WTC11 (cell line): Measurements from ENCODE around the gene SP3. TPM values are rescaled to one million over a fixed set of nuclear protein-coding genes. Genes with fewer than 3 reads are reported as not detected.

ENCODE experiments used
- ATAC-seq: fragments of 200-7000 bp; cut with Tn5 transposase; 2 replicates; pipeline ENCODE4 v1.10.0; 2021; ENCODE audit warnings: mild to moderate bottlenecking, moderate library complexity
- CTCF ChIA-PET: fragments of 300-600 bp; sonication (Branson Sonifier 250); formaldehyde crosslinking; loops from one replicate; lab custom pipeline; 2021; ENCODE audit warnings: antibody characterized with exemption; lab: Charles Lee
- POLR2A ChIA-PET: fragments of 350-600 bp; sonication (Branson Sonifier 250); formaldehyde crosslinking; loops from one replicate; lab custom pipeline; 2021; ENCODE audit warnings: antibody characterized with exemption; lab: Charles Lee
- DNase-seq: peaks from one replicate; pipeline ENCODE4 v3.0.0; 2021; ENCODE audit warnings: low spot score
- H3K27ac Mint-ChIP-seq: 2 replicates; pipeline ENCODE4 v1.8.0; 2021; ENCODE audit warnings: mixed read lengths
- H3K27me3 Mint-ChIP-seq: 2 replicates; pipeline ENCODE4 v1.8.0; 2021; ENCODE audit warnings: low read depth, mild to moderate bottlenecking, moderate library complexity, mixed read lengths
- H3K36me3 Mint-ChIP-seq: 2 replicates; pipeline ENCODE4 v1.8.0; 2021; ENCODE audit warnings: mixed read lengths
- H3K4me1 Mint-ChIP-seq: 2 replicates; pipeline ENCODE4 v1.8.0; 2022; ENCODE audit warnings: mixed read lengths
- H3K4me3 Mint-ChIP-seq: 2 replicates; pipeline ENCODE4 v1.8.0; 2021; ENCODE audit warnings: mild to moderate bottlenecking, moderate library complexity, mixed read lengths
- H3K9me3 Mint-ChIP-seq: 2 replicates; pipeline ENCODE4 v1.8.0; 2021; ENCODE audit warnings: mixed read lengths
- ATF2 ChIP-seq: sonication (generic); formaldehyde crosslinking; IDR thresholded peaks from 2 replicates; pipeline ENCODE4 v1.8.1; 2022; ENCODE audit warnings: low read depth, missing genetic modification reagents, borderline replicate concordance
- ATF6 ChIP-seq: sonication (generic); formaldehyde crosslinking; IDR thresholded peaks from 2 replicates; pipeline ENCODE4 v1.8.1; 2023; ENCODE audit warnings: mild to moderate bottlenecking, missing genetic modification reagents
- CBFB ChIP-seq: sonication (generic); formaldehyde crosslinking; IDR thresholded peaks from 2 replicates; pipeline ENCODE4 v1.8.1; 2022; ENCODE audit warnings: mild to moderate bottlenecking, low read depth, missing genetic modification reagents
- FOXK1 ChIP-seq: sonication (generic); formaldehyde crosslinking; IDR thresholded peaks from 2 replicates; pipeline ENCODE4 v1.8.0; 2022; ENCODE audit warnings: mild to moderate bottlenecking, moderate library complexity, missing genetic modification reagents
- HMGA2 ChIP-seq: fragments of 250-450 bp; sonication (Bioruptor Pico); IDR thresholded peaks from 2 replicates; pipeline ENCODE4 v1.4.0; 2021; ENCODE audit warnings: mild to moderate bottlenecking, moderate library complexity
- MXD4 ChIP-seq: fragments of 250-450 bp; sonication (Bioruptor Pico); IDR thresholded peaks from 2 replicates; pipeline ENCODE4 v1.8.0; 2021; ENCODE audit warnings: mild to moderate bottlenecking, moderate library complexity, borderline replicate concordance
- PRDM15 ChIP-seq: sonication (generic); formaldehyde crosslinking; IDR thresholded peaks from 2 replicates; pipeline ENCODE4 v1.8.0; 2022; ENCODE audit warnings: missing genetic modification reagents
- RELA ChIP-seq: sonication (generic); formaldehyde crosslinking; IDR thresholded peaks from 2 replicates; pipeline ENCODE4 v1.8.1; 2022; ENCODE audit warnings: missing genetic modification reagents, mild to moderate bottlenecking, borderline replicate concordance
- RORB ChIP-seq: fragments of 250-450 bp; sonication (Bioruptor Pico); IDR thresholded peaks from 2 replicates; pipeline ENCODE4 v1.9.0; 2021; ENCODE audit warnings: mild to moderate bottlenecking
- ZBTB43 ChIP-seq: sonication (generic); formaldehyde crosslinking; IDR thresholded peaks from 2 replicates; pipeline ENCODE4 v1.8.1; 2023; ENCODE audit warnings: mild to moderate bottlenecking, missing genetic modification reagents
- ZNF138 ChIP-seq: sonication (generic); formaldehyde crosslinking; conservative IDR thresholded peaks from 2 replicates; pipeline ENCODE4 v1.8.1; 2022; ENCODE audit warnings: mild to moderate bottlenecking, moderate library complexity, missing genetic modification reagents
- ZNF263 ChIP-seq: sonication (generic); formaldehyde crosslinking; IDR thresholded peaks from 2 replicates; pipeline ENCODE4 v1.8.1; 2022; ENCODE audit warnings: low read depth, mild to moderate bottlenecking, moderate library complexity, missing genetic modification reagents
- ZNF317 ChIP-seq: sonication (generic); formaldehyde crosslinking; IDR thresholded peaks from 2 replicates; pipeline ENCODE4 v1.8.1; 2023; ENCODE audit warnings: low read depth, mild to moderate bottlenecking, moderate library complexity, missing genetic modification reagents, borderline replicate concordance
- total RNA-seq: library from RNA; stranded (reverse); gene quantifications from 3 replicates; pipeline ENCODE4 v1.2.3, GENCODE V29; 2021
- TF ChIP-seq, protein P1 (sequence below): sonication (generic); formaldehyde crosslinking; IDR thresholded peaks from 2 replicates; pipeline ENCODE4 v1.8.1; 2022; ENCODE audit warnings: missing genetic modification reagents, borderline replicate concordance
- TF ChIP-seq, protein P2 (sequence below): sonication (generic); formaldehyde crosslinking; IDR thresholded peaks from 2 replicates; pipeline ENCODE4 v1.8.1; 2022; ENCODE audit warnings: low read depth, mild to moderate bottlenecking, moderate library complexity, missing genetic modification reagents, borderline replicate concordance
- TF ChIP-seq, protein P3 (sequence below): fragments of 200-600 bp; IDR thresholded peaks from 2 replicates; pipeline ENCODE4 v1.8.0; 2022; ENCODE audit warnings: antibody characterized with exemption

The SP3 gene
- total RNA-seq, 1 experiment from 2014 or later = 88.5 TPM

DNA sequence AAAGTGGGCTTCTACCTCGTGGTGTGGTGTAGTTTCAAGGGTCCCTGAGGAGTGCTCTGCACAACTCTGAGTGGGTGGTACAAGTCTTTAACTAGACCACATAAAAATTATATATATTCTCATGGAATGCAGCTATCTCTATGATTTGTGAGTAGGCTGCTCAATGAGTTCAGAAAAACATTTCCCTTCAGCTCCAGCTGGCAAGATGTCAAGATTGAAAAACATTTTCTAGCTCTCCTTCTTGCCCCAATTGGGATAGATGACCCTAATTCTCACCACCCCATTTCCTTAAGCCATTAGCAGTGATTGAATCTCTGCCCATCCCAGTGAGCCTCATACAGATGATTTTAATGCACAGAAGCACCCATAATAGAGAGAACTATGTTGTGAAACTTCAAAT is 28.3 kb upstream of the SP3 start:
- Mint-ChIP-seq H3K27ac (no peak overlapping the region), H3K27me3 (no peaks in the 10 kb centered on the region), H3K4me3 (no peak overlapping the region), H3K9me3 (no peaks in the 10 kb centered on the region)
- ChIA-PET POLR2A (no interaction called here), CTCF (no interaction called here)
- no peak for ATAC-seq
- TF ChIP-seq CBFB (CRISPR knock-in tag) (no peak), RORB (CRISPR knock-in tag) (no peak), PRDM15 (CRISPR knock-in tag) (no peak), ATF2 (CRISPR knock-in tag) (no peak), MXD4 (no peak), ZNF317 (CRISPR knock-in tag) (no peak), ZNF263 (CRISPR knock-in tag) (no peak), ZNF138 (CRISPR knock-in tag) (no peak), RELA (CRISPR knock-in tag) (no peak), ZBTB43 (CRISPR knock-in tag) (no peak), HMGA2 (CRISPR knock-in tag) (no peak), ATF6 (no peak), FOXK1 (CRISPR knock-in tag) (no peak)
- TF ChIP-seq, protein P1, sequence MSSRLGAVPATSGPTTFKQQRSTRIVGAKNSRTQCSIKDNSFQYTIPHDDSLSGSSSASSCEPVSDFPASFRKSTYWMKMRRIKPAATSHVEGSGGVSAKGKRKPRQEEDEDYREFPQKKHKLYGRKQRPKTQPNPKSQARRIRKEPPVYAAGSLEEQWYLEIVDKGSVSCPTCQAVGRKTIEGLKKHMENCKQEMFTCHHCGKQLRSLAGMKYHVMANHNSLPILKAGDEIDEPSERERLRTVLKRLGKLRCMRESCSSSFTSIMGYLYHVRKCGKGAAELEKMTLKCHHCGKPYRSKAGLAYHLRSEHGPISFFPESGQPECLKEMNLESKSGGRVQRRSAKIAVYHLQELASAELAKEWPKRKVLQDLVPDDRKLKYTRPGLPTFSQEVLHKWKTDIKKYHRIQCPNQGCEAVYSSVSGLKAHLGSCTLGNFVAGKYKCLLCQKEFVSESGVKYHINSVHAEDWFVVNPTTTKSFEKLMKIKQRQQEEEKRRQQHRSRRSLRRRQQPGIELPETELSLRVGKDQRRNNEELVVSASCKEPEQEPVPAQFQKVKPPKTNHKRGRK (CRISPR knock-in tag) = no peak
- TF ChIP-seq, protein P2, sequence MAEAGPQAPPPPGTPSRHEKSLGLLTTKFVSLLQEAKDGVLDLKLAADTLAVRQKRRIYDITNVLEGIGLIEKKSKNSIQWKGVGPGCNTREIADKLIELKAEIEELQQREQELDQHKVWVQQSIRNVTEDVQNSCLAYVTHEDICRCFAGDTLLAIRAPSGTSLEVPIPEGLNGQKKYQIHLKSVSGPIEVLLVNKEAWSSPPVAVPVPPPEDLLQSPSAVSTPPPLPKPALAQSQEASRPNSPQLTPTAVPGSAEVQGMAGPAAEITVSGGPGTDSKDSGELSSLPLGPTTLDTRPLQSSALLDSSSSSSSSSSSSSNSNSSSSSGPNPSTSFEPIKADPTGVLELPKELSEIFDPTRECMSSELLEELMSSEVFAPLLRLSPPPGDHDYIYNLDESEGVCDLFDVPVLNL = no peak
- TF ChIP-seq, protein P3, sequence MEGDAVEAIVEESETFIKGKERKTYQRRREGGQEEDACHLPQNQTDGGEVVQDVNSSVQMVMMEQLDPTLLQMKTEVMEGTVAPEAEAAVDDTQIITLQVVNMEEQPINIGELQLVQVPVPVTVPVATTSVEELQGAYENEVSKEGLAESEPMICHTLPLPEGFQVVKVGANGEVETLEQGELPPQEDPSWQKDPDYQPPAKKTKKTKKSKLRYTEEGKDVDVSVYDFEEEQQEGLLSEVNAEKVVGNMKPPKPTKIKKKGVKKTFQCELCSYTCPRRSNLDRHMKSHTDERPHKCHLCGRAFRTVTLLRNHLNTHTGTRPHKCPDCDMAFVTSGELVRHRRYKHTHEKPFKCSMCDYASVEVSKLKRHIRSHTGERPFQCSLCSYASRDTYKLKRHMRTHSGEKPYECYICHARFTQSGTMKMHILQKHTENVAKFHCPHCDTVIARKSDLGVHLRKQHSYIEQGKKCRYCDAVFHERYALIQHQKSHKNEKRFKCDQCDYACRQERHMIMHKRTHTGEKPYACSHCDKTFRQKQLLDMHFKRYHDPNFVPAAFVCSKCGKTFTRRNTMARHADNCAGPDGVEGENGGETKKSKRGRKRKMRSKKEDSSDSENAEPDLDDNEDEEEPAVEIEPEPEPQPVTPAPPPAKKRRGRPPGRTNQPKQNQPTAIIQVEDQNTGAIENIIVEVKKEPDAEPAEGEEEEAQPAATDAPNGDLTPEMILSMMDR = no peak
- TF ChIP-seq, all 79 proteins: peak for 0
- H3K4me1 Mint-ChIP-seq = peaks cover 7% of the 10 kb centered on the region; the same call in 1 of the 2 replicates
- H3K36me3 Mint-ChIP-seq = no peaks in the 10 kb centered on the region
- no peak for DNase-seq
